GM12878 (cell line): ENCODE data around the gene ANTXR1. TPM values are rescaled to one million over a fixed set of nuclear protein-coding genes. Genes with fewer than 3 reads are reported as not detected.

Source experiments
- ATAC-seq: fragments of 200-7000 bp; cut with Tn5 transposase; 3 replicates; pipeline ENCODE4 v1.9.1; 2020; ENCODE audit warnings: mild to moderate bottlenecking, moderate library complexity
- BruUV-seq: library from RNA; stranded (reverse); fragments of 400-500 nt; replicated peaks from 2 replicates; lab custom pipeline; 2021; lab: Mats Ljungman, UMichigan
- CTCF ChIA-PET: fragments of 300-600 bp; sonication (Branson Sonifier 250); formaldehyde crosslinking; extraction: SDS; loops from one replicate; lab custom pipeline; 2021; ENCODE audit warnings: inconsistent platforms; lab: Yijun Ruan, JAX
- POLR2A ChIA-PET: fragments of 350-600 bp; formaldehyde crosslinking; extraction: SDS; loops from one replicate; lab custom pipeline; 2021; ENCODE audit warnings: inconsistent platforms; lab: Charles Lee
- RAD21 ChIA-PET: fragments of 300-600 bp; sonication (Branson Sonifier 250); formaldehyde crosslinking; loops from one replicate; lab custom pipeline; 2023; ENCODE audit warnings: antibody characterized with exemption; ENCODE audit not compliant: unreplicated experiment; lab: Charles Lee
- SMC1A ChIA-PET: fragments of 300-600 bp; sonication (Branson Sonifier 250); formaldehyde crosslinking; loops from one replicate; lab custom pipeline; 2023; ENCODE audit not compliant: unreplicated experiment, uncharacterized antibody; lab: Charles Lee
- DNase-seq: peaks from one replicate; pipeline ENCODE4 v3.0.0-alpha.2; 2011; ENCODE audit warnings: low read depth, low spot score
- FAIRE-seq: peaks from 3 replicates; lab custom pipeline; 2011; peaks lifted over from hg19 to GRCh38; lab: Jason Lieb, UNC
- H2AFZ ChIP-seq: 2 replicates; pipeline ENCODE4 v1.6.0; 2011; ENCODE audit warnings: low read depth, low read length, control low read depth; ENCODE audit not compliant: control insufficient read depth
- H3K27ac ChIP-seq: 2 replicates; pipeline ENCODE4 v1.5.1; 2011; ENCODE audit warnings: control low read depth; ENCODE audit not compliant: control insufficient read depth, insufficient read depth
- H3K27me3 ChIP-seq, 2 experiments: replicated peaks in 1 of 2; 2 replicates each; pipeline versions ENCODE4 v1.6.0 to v1.6.1; 2011; ENCODE audit warnings: low read length in 1 of 2; ENCODE audit not compliant: control insufficient read depth in 2 of 2, insufficient read depth in 2 of 2
- H3K36me3 ChIP-seq, 2 experiments: 2 replicates each; pipeline ENCODE4 v1.5.1; 2011; ENCODE audit warnings: low read length in 1 of 2; ENCODE audit not compliant: control insufficient read depth in 2 of 2, insufficient read depth in 2 of 2
- H3K4me1 ChIP-seq: 2 replicates; pipeline ENCODE4 v1.6.1; 2011; ENCODE audit warnings: mild to moderate bottlenecking, low read length, moderate library complexity, mixed read lengths; ENCODE audit not compliant: control insufficient read depth, insufficient read depth
- H3K4me2 ChIP-seq: 2 replicates; pipeline ENCODE4 v1.6.0; 2011; ENCODE audit warnings: control low read depth; ENCODE audit not compliant: control insufficient read depth, insufficient read depth
- H3K4me3 ChIP-seq: fragments of 200-600 bp; sonication (generic); 2 replicates; pipeline ENCODE4 v1.5.1; 2016
- H3K79me2 ChIP-seq: 2 replicates; pipeline ENCODE4 v1.6.0; 2011; ENCODE audit warnings: low read length; ENCODE audit not compliant: control insufficient read depth, insufficient read depth
- H3K9ac ChIP-seq: 2 replicates; pipeline ENCODE4 v1.8.0; 2011; ENCODE audit warnings: low read length, control low read depth, mixed read lengths; ENCODE audit not compliant: control insufficient read depth, insufficient read depth
- H3K9me3 ChIP-seq: replicated peaks from 3 replicates; pipeline ENCODE4 v1.5.1; 2011; ENCODE audit warnings: mild to moderate bottlenecking, low read length; ENCODE audit not compliant: control insufficient read depth, insufficient read depth
- H4K20me1 ChIP-seq: 2 replicates; pipeline ENCODE4 v1.6.0; 2011; ENCODE audit not compliant: control insufficient read depth, insufficient read depth
- CTCF ChIP-seq, 3 experiments: IDR thresholded peaks in 2 of 3; conservative IDR thresholded peaks in 1 of 3; 2 replicates each; pipeline ENCODE4 v1.5.1; 2011; ENCODE audit warnings: low read depth in 3 of 3, low read length in 3 of 3, mild to moderate bottlenecking in 3 of 3, control low read depth in 2 of 3, moderate library complexity in 2 of 3, inconsistent platforms in 1 of 3, mixed read lengths in 1 of 3; ENCODE audit not compliant: control insufficient read depth in 2 of 3, insufficient read depth in 1 of 3; ENCODE audit errors: extremely low read depth in 1 of 3
- ESRRA ChIP-seq: IDR thresholded peaks from 2 replicates; pipeline ENCODE4 v1.6.1; 2012; ENCODE audit warnings: mild to moderate bottlenecking, low read length, improper control_type of control experiment
- HDAC2 ChIP-seq: fragments of 200-600 bp; sonication (generic); IDR thresholded peaks from 2 replicates; pipeline ENCODE4 v1.6.1; 2017
- KAT2A ChIP-seq: conservative IDR thresholded peaks from 2 replicates; pipeline ENCODE4 v1.6.1; 2011; ENCODE audit warnings: low read depth, low read length; ENCODE audit not compliant: control insufficient read depth
- MAX ChIP-seq: IDR thresholded peaks from 2 replicates; pipeline ENCODE4 v1.6.1; 2012; ENCODE audit warnings: low read depth, low read length, improper control_type of control experiment
- NBN ChIP-seq: fragments of 450-650 bp; IDR thresholded peaks from 2 replicates; pipeline ENCODE4 v1.6.1; 2016
- NR2C1 ChIP-seq: fragments of 450-650 bp; IDR thresholded peaks from 2 replicates; pipeline ENCODE4 v1.6.1; 2017; ENCODE audit warnings: antibody characterized with exemption, mild to moderate bottlenecking, moderate library complexity
- PAX8 ChIP-seq: fragments of 450-650 bp; IDR thresholded peaks from 2 replicates; pipeline ENCODE4 v1.6.1; 2017; ENCODE audit warnings: mild to moderate bottlenecking, moderate library complexity
- RAD51 ChIP-seq: fragments of 450-650 bp; IDR thresholded peaks from 2 replicates; pipeline ENCODE4 v1.6.1; 2016; ENCODE audit warnings: moderate library complexity, mild to moderate bottlenecking, inconsistent platforms
- SMC3 ChIP-seq: IDR thresholded peaks from 2 replicates; pipeline ENCODE4 v1.6.1; 2011; ENCODE audit warnings: low read length, improper control_type of control experiment, borderline replicate concordance
- SP1 ChIP-seq: IDR thresholded peaks from one replicate; pipeline ENCODE4 v1.6.1; 2011; ENCODE audit warnings: low read depth, low read length
- SUPT20H ChIP-seq: IDR thresholded peaks from 2 replicates; pipeline ENCODE4 v1.6.1; 2011; ENCODE audit warnings: low read depth, mild to moderate bottlenecking, low read length, moderate library complexity, borderline replicate concordance; ENCODE audit not compliant: control insufficient read depth
- SUZ12 ChIP-seq: fragments of 200-600 bp; sonication (generic); IDR thresholded peaks from one replicate; pipeline ENCODE4 v1.6.1; 2018; ENCODE audit warnings: antibody characterized with exemption, mild to moderate bottlenecking; ENCODE audit not compliant: unreplicated experiment
- USF1 ChIP-seq: IDR thresholded peaks from 2 replicates; pipeline ENCODE4 v1.6.1; 2011; ENCODE audit warnings: borderline replicate concordance, low read depth, mild to moderate bottlenecking, moderate library complexity, mixed read lengths, low read length; ENCODE audit not compliant: insufficient read depth; ENCODE audit errors: extremely low read length
- USF2 ChIP-seq: IDR thresholded peaks from 2 replicates; pipeline ENCODE4 v1.6.1; 2011; ENCODE audit warnings: low read depth, low read length, improper control_type of control experiment, borderline replicate concordance
- ZNF217 ChIP-seq: fragments of 450-650 bp; IDR thresholded peaks from 2 replicates; pipeline ENCODE4 v1.6.1; 2017; ENCODE audit warnings: antibody characterized with exemption, mild to moderate bottlenecking
- WGBS: methylation state at CpG from one replicate; pipeline ENCODE4 v1.1.6; 2016; ENCODE audit warnings: low lambda C conversion rate; ENCODE audit not compliant: insufficient replicate concordance, insufficient coverage; ENCODE audit errors: missing lambda C conversion rate; 5-methylcytosine and 5-hydroxymethylcytosine counted together
- in situ Hi-C: fragments of 300-500 bp; cut with MboI; formaldehyde crosslinking; loops from 9 replicates; pipeline ENCODE4 v1.14.3; 2018; ENCODE audit warnings: mixed read lengths
- intact Hi-C: fragments of 100-400 bp; cut with micrococcal nuclease; formaldehyde crosslinking; loops from one replicate; pipeline ENCODE4 v1.14.2; 2022; ENCODE audit not compliant: unreplicated experiment
- polyA plus RNA-seq, 11 experiments: library from polyadenylated mRNA; depleted of rRNA in 4 of 11; unstranded in 6 of 11; stranded (reverse) in 5 of 11; fragments of >200 nt; fragmentation: Nextera tagmentation in 4 of 11; fragmentation: Illumina TruSeq in 1 of 11; extraction: Ambion mirVana in 4 of 11; extraction: Trizol in 1 of 11; gene quantifications; 1 replicate in 1 of 11; 2 replicates in 10 of 11; pipeline versions ENCODE4 v1.2.1 to v1.2.3, GENCODE V29; 2011 to 2016; ENCODE audit warnings: inconsistent platforms in 2 of 11, missing spikeins in 2 of 11, low read depth in 1 of 11
- total RNA-seq, 4 experiments: library from RNA; depleted of rRNA in 3 of 4; stranded (reverse); fragments of >200 nt in 3 of 4; fragmentation: Illumina TruSeq in 1 of 4; extraction: Trizol in 1 of 4; gene quantifications; 2 replicates each; pipeline versions ENCODE4 v1.2.1 to v1.2.3, GENCODE V29; 2013 to 2021

Gene ANTXR1
- total and polyA plus RNA-seq, 10 of the 15 experiments (the other 5 are each of a cell fraction or from before 2014, with no cell fraction given): 0.09 to 0.26 TPM; not detected in 8

GRCh38 chr2:69132960-69133590 lies 120.1 kb downstream of the ANTXR1 start:
- no TSS peak for BruUV-seq
- ChIA-PET RAD21 (no interaction called here), CTCF (no interaction called here), SMC1A (no interaction called here), POLR2A (no interaction called here)
- FAIRE-seq (no peak), DNase-seq (no peak), ATAC-seq (no peak)
- no peak for TF ChIP-seq HDAC2
- no peak for TF ChIP-seq SP1
- no peak for TF ChIP-seq SUZ12
- no peak for TF ChIP-seq ZNF217
- TF ChIP-seq NR2C1: no peak
- TF ChIP-seq KAT2A: no peak
- no peak for TF ChIP-seq ESRRA
- TF ChIP-seq PAX8: no peak
- no peak for TF ChIP-seq NBN
- no peak for TF ChIP-seq SMC3
- TF ChIP-seq USF2: no peak
- no peak for TF ChIP-seq MAX
- no peak for TF ChIP-seq USF1
- TF ChIP-seq SUPT20H: no peak
- no peak for TF ChIP-seq CTCF (IDR thresholded peaks at IDR 0.05 in 2 of 3, conservative IDR thresholded peaks at IDR 0.05 in 1 of 3; ENCODE audit: control insufficient read depth in 2 of 3, extremely low read depth in 1 of 3, insufficient read depth in 1 of 3, low read depth in 3 of 3, low read length in 3 of 3)
- no peak for TF ChIP-seq RAD51
- H3K4me1 ChIP-seq: no peaks in the 10 kb centered on the region
- H3K4me3 ChIP-seq: no peak overlapping the region
- no peaks in the 10 kb centered on the region for H4K20me1 ChIP-seq
- intact Hi-C loops: no loop called here
- WGBS: 7% methylated on average over 6 of the region's 6 CpGs
- H2AFZ ChIP-seq: no peak overlapping the region
- no peaks in the 10 kb centered on the region for H3K27me3 ChIP-seq
- in situ Hi-C loops: no loop called here
- no peaks in the 10 kb centered on the region for H3K9me3 ChIP-seq
- no peaks in the 10 kb centered on the region for H3K36me3 ChIP-seq
- H3K9ac ChIP-seq: no peak overlapping the region
- no peak overlapping the region for H3K27ac ChIP-seq
- no peak overlapping the region for H3K4me2 ChIP-seq
- no peaks in the 10 kb centered on the region for H3K79me2 ChIP-seq
